ENCODE data around the gene AMOT.

The AMOT gene

GRCh38 chrX:112844250-112844649 is 3.6 kb upstream of the AMOT start:
- H3K4me3 ChIP-seq (ENCODE audit: low read depth, low read length) = no peak overlapping the region
- no peak for DNase-seq (ENCODE audit: low read depth)

GRCh38 chrX:112841820-112842157 is 1.2 kb upstream of the AMOT start:
- H3K4me3 ChIP-seq (ENCODE audit: low read depth, low read length) = peak overlapping the region; percentile 64
- no peak for DNase-seq (ENCODE audit: low read depth)

- H3K4me3 ChIP-seq (ENCODE audit: low read depth, low read length) = peak overlapping the region; percentile 64
Measured at GRCh38 chrX:112841114-112841819, 636 bp upstream of the AMOT start.

GRCh38 chrX:112839856-112840255 is 775 bp downstream of the AMOT start:
- peak overlapping the region; percentile 64 for H3K4me3 ChIP-seq (ENCODE audit: low read depth, low read length)
- no peak for DNase-seq (ENCODE audit: low read depth)

More at GRCh38 chrX:112841114-112841819, 636 bp upstream of the AMOT start:
- peak; percentile 66 for DNase-seq (ENCODE audit: low read depth)

- no peak overlapping the region for H3K4me3 ChIP-seq (ENCODE audit: low read depth, low read length)
- DNase-seq (ENCODE audit: low read depth) = no peak
Measured at GRCh38 chrX:112837531-112837930, 3.1 kb downstream of the AMOT start.

GRCh38 chrX:112835019-112835418 is 5.6 kb downstream of the AMOT start:
- no peak overlapping the region for H3K4me3 ChIP-seq (ENCODE audit: low read depth, low read length)
- no peak for DNase-seq (ENCODE audit: low read depth)

- no peak overlapping the region for H3K4me3 ChIP-seq (ENCODE audit: low read depth, low read length)
- no peak for DNase-seq (ENCODE audit: low read depth)
Measured at GRCh38 chrX:112834031-112834845, 6.4 kb downstream of the AMOT start.

- DNase-seq (ENCODE audit: low read depth) = no peak
- no peak overlapping the region for H3K4me3 ChIP-seq (ENCODE audit: low read depth, low read length)
Measured at GRCh38 chrX:112832481-112833095, 8.0 kb downstream of the AMOT start.

GRCh38 chrX:112830540-112830939 is 10.1 kb downstream of the AMOT start:
- DNase-seq (ENCODE audit: low read depth) = no peak
- H3K4me3 ChIP-seq (ENCODE audit: low read depth, low read length) = no peak overlapping the region

GRCh38 chrX:112827292-112827903 is 13.2 kb downstream of the AMOT start:
- no peak for DNase-seq (ENCODE audit: low read depth)
- no peak overlapping the region for H3K4me3 ChIP-seq (ENCODE audit: low read depth, low read length)

GRCh38 chrX:112826023-112826422 is 14.6 kb downstream of the AMOT start:
- no peak overlapping the region for H3K4me3 ChIP-seq (ENCODE audit: low read depth, low read length)
- DNase-seq (ENCODE audit: low read depth) = no peak

GRCh38 chrX:112822892-112823291 is 17.7 kb downstream of the AMOT start:
- H3K4me3 ChIP-seq (ENCODE audit: low read depth, low read length) = no peak overlapping the region
- DNase-seq (ENCODE audit: low read depth) = no peak

GRCh38 chrX:112820364-112821268 is 20.0 kb downstream of the AMOT start:
- no peak for DNase-seq (ENCODE audit: low read depth)

GRCh38 chrX:112819813-112820212 is 20.8 kb downstream of the AMOT start:
- H3K4me3 ChIP-seq (ENCODE audit: low read depth, low read length) = no peak overlapping the region
- no peak for DNase-seq (ENCODE audit: low read depth)

More at GRCh38 chrX:112820364-112821268, 20.0 kb downstream of the AMOT start:
- no peak overlapping the region for H3K4me3 ChIP-seq (ENCODE audit: low read depth, low read length)

- DNase-seq (ENCODE audit: low read depth) = peak; percentile 53
- H3K4me3 ChIP-seq (ENCODE audit: low read depth, low read length) = no peak overlapping the region
Measured at GRCh38 chrX:112819008-112819640, 21.5 kb downstream of the AMOT start.

GRCh38 chrX:112818114-112819007 is 22.3 kb downstream of the AMOT start:
- DNase-seq (ENCODE audit: low read depth) = no peak
- H3K4me3 ChIP-seq (ENCODE audit: low read depth, low read length) = no peak overlapping the region

GRCh38 chrX:112816908-112817307 is 23.7 kb downstream of the AMOT start:
- no peak for DNase-seq (ENCODE audit: low read depth)

GRCh38 chrX:112814496-112814895 is 26.1 kb downstream of the AMOT start:
- DNase-seq (ENCODE audit: low read depth) = no peak
- no peak overlapping the region for H3K4me3 ChIP-seq (ENCODE audit: low read depth, low read length)

More at GRCh38 chrX:112816908-112817307, 23.7 kb downstream of the AMOT start:
- no peak overlapping the region for H3K4me3 ChIP-seq (ENCODE audit: low read depth, low read length)

Data from skeletal muscle cell (primary cell).